WTC11 (cell line): ENCODE measurements around the gene LIN7C. TPM values are rescaled to one million over a fixed set of nuclear protein-coding genes. Genes with fewer than 3 reads are reported as not detected.

ENCODE experiments used
- AR ChIP-seq: fragments of 250-450 bp; sonication (Bioruptor Pico); IDR thresholded peaks from 2 replicates; pipeline ENCODE4 v1.9.0; 2021; ENCODE audit warnings: mild to moderate bottlenecking
- ATF2 ChIP-seq: sonication (generic); formaldehyde crosslinking; IDR thresholded peaks from 2 replicates; pipeline ENCODE4 v1.8.1; 2022; ENCODE audit warnings: low read depth, missing genetic modification reagents, borderline replicate concordance
- CREB1 ChIP-seq: sonication (generic); formaldehyde crosslinking; IDR thresholded peaks from 2 replicates; pipeline ENCODE4 v1.8.0; 2023; ENCODE audit warnings: mild to moderate bottlenecking, missing genetic modification reagents
- E2F1 ChIP-seq: sonication (generic); formaldehyde crosslinking; IDR thresholded peaks from 2 replicates; pipeline ENCODE4 v1.8.0; 2022; ENCODE audit warnings: mild to moderate bottlenecking, missing genetic modification reagents
- FOXP4 ChIP-seq: sonication (generic); formaldehyde crosslinking; IDR thresholded peaks from 2 replicates; pipeline ENCODE4 v1.8.0; 2022; ENCODE audit warnings: mild to moderate bottlenecking, missing genetic modification reagents
- GRHL2 ChIP-seq: fragments of 250-450 bp; sonication (Bioruptor Pico); IDR thresholded peaks from 2 replicates; pipeline ENCODE4 v1.8.0; 2022; ENCODE audit warnings: mild to moderate bottlenecking, moderate library complexity; ENCODE audit not compliant: insufficient replicate concordance, severe bottlenecking
- NFATC4 ChIP-seq: fragments of 250-450 bp; sonication (Bioruptor Pico); IDR thresholded peaks from 2 replicates; pipeline ENCODE4 v1.9.0; 2021; ENCODE audit warnings: mild to moderate bottlenecking
- NFE2L1 ChIP-seq: sonication (generic); formaldehyde crosslinking; IDR thresholded peaks from 2 replicates; pipeline ENCODE4 v1.8.1; 2023; ENCODE audit warnings: missing genetic modification reagents
- PRDM15 ChIP-seq: sonication (generic); formaldehyde crosslinking; IDR thresholded peaks from 2 replicates; pipeline ENCODE4 v1.8.0; 2022; ENCODE audit warnings: missing genetic modification reagents
- RELA ChIP-seq: sonication (generic); formaldehyde crosslinking; IDR thresholded peaks from 2 replicates; pipeline ENCODE4 v1.8.1; 2022; ENCODE audit warnings: missing genetic modification reagents, mild to moderate bottlenecking, borderline replicate concordance
- TEAD1 ChIP-seq: sonication (generic); formaldehyde crosslinking; IDR thresholded peaks from 2 replicates; pipeline ENCODE4 v1.8.0; 2022; ENCODE audit warnings: mild to moderate bottlenecking, missing genetic modification reagents
- TP53 ChIP-seq: sonication (generic); formaldehyde crosslinking; IDR thresholded peaks from 2 replicates; pipeline ENCODE4 v1.8.1; 2023; ENCODE audit warnings: mild to moderate bottlenecking, missing genetic modification reagents
- ZBTB43 ChIP-seq: sonication (generic); formaldehyde crosslinking; IDR thresholded peaks from 2 replicates; pipeline ENCODE4 v1.8.1; 2023; ENCODE audit warnings: mild to moderate bottlenecking, missing genetic modification reagents
- ZNF425 ChIP-seq: fragments of 250-450 bp; sonication (Bioruptor Pico); conservative IDR thresholded peaks from 2 replicates; pipeline ENCODE4 v1.9.0; 2021; ENCODE audit warnings: mild to moderate bottlenecking
- total RNA-seq: library from RNA; stranded (reverse); gene quantifications from 3 replicates; pipeline ENCODE4 v1.2.3, GENCODE V29; 2021

The LIN7C gene
- total RNA-seq, 1 experiment from 2014 or later, result 39.4 TPM

GRCh38 chr11:27512238-27512637, 5.7 kb upstream of the LIN7C start (continued):
- no peak for TF ChIP-seq ZNF425 (CRISPR knock-in tag)
- no peak for TF ChIP-seq TP53
- no peak for TF ChIP-seq ATF2
- no peak for TF ChIP-seq AR (CRISPR knock-in tag)
- TF ChIP-seq ZBTB43 (CRISPR knock-in tag), result no peak
- no peak for TF ChIP-seq NFATC4
- TF ChIP-seq FOXP4, result no peak
- TF ChIP-seq GRHL2, result no peak
- TF ChIP-seq NFE2L1 (CRISPR knock-in tag), result no peak
- no peak for TF ChIP-seq TEAD1
- no peak for TF ChIP-seq E2F1 (CRISPR knock-in tag)
- TF ChIP-seq PRDM15 (CRISPR knock-in tag), result no peak
- TF ChIP-seq RELA, result no peak
- no peak for TF ChIP-seq CREB1 (CRISPR knock-in tag)
